Vein endothelial cell (primary cell): ENCODE measurements around the gene CD101. TPM values are rescaled to one million over a fixed set of nuclear protein-coding genes. Genes with fewer than 3 reads are reported as not detected.

Experiments used
- small RNA-seq: library from RNA; depleted of rRNA; stranded (forward); fragments of <200 nt; gene quantifications from one replicate; pipeline ENCODE3, GENCODE V24; 2012
- total RNA-seq: library from RNA; depleted of rRNA; stranded (reverse); fragments of >200 nt; gene quantifications from 2 replicates; pipeline ENCODE4 v1.2.3, GENCODE V29; 2012

The CD101 gene
- total RNA-seq: 0.10 and 0.65 TPM in 2 replicates

GRCh38 chr1:117001254-117001927 lies at the start of gene CD101:
TSS of gene CD101 (plus strand) at chr1:117001760. CDS start at chr1:117001818, 58 bp downstream.

GRCh38 chr1:117059678-117060440 lies 58.3 kb downstream of the CD101 start, which contains the start of gene TTF2:
TSS of gene TTF2 (plus strand) at chr1:117060326. CDS start at chr1:117060347, 21 bp downstream.

Small RNA genes lying within 50 kb of the gene (small RNA-seq; reads per million reads assigned to genes)
- not detected for gene RNA5SP55

Other genes starting within 250 kb of the CD101 start
- not detected in 2 replicates for gene CD2, start 247.3 kb upstream of the CD101 start, total RNA-seq
- 43.8 and 97.0 TPM in 2 replicates for gene PTGFRN, start 91.8 kb upstream of the CD101 start, total RNA-seq
- 13.4 and 21.4 TPM in 2 replicates for gene TTF2, start 58.6 kb downstream of the CD101 start, total RNA-seq
- gene TRIM45, start 120.0 kb downstream of the CD101 start, total RNA-seq: 0.98 and 1.4 TPM in 2 replicates
- not detected in 2 replicates for gene VTCN1, start 209.2 kb downstream of the CD101 start, total RNA-seq